Kidney epithelial cell (primary cell): ENCODE data around the gene LARGE1. TPM values are rescaled to one million over a fixed set of nuclear protein-coding genes. Genes with fewer than 3 reads are reported as not detected.

ENCODE experiments used
- DNase-seq: peaks from one replicate; pipeline ENCODE4 v3.0.0-alpha.2; 2010; ENCODE audit warnings: low read depth
- H3K27me3 ChIP-seq: 2 replicates; pipeline ENCODE4 v1.6.0; 2011; ENCODE audit warnings: low read length; ENCODE audit not compliant: control insufficient read depth, insufficient read depth
- H3K36me3 ChIP-seq: 2 replicates; pipeline ENCODE4 v1.5.1; 2011; ENCODE audit warnings: low read length; ENCODE audit not compliant: control insufficient read depth, insufficient read depth
- H3K4me3 ChIP-seq: 2 replicates; pipeline ENCODE4 v1.5.1; 2011; ENCODE audit warnings: low read depth, mild to moderate bottlenecking, control low read depth, low read length
- total RNA-seq: library from RNA; depleted of rRNA; stranded (reverse); fragments of >200 nt; gene quantifications from 2 replicates; pipeline ENCODE4 v1.2.3, GENCODE V29; 2015
- TF ChIP-seq, protein P1 (sequence below): IDR thresholded peaks from 2 replicates; pipeline ENCODE4 v1.5.1; 2011; ENCODE audit warnings: mild to moderate bottlenecking, moderate library complexity, low read length, control low read depth, inconsistent platforms; ENCODE audit not compliant: insufficient read depth, poor library complexity, severe bottlenecking

LARGE1 gene
- total RNA-seq, 1 donor from 2014 or later = 17.8 TPM

GRCh38 chr22:33409079-33409478 is 511.2 kb downstream of the LARGE1 start:
- no peaks in the 10 kb centered on the region for H3K27me3 ChIP-seq
- no peaks in the 10 kb centered on the region for H3K36me3 ChIP-seq
- DNase-seq = no peak
- no peak overlapping the region for H3K4me3 ChIP-seq
- TF ChIP-seq, protein P1, sequence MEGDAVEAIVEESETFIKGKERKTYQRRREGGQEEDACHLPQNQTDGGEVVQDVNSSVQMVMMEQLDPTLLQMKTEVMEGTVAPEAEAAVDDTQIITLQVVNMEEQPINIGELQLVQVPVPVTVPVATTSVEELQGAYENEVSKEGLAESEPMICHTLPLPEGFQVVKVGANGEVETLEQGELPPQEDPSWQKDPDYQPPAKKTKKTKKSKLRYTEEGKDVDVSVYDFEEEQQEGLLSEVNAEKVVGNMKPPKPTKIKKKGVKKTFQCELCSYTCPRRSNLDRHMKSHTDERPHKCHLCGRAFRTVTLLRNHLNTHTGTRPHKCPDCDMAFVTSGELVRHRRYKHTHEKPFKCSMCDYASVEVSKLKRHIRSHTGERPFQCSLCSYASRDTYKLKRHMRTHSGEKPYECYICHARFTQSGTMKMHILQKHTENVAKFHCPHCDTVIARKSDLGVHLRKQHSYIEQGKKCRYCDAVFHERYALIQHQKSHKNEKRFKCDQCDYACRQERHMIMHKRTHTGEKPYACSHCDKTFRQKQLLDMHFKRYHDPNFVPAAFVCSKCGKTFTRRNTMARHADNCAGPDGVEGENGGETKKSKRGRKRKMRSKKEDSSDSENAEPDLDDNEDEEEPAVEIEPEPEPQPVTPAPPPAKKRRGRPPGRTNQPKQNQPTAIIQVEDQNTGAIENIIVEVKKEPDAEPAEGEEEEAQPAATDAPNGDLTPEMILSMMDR = no peak

- H3K36me3 ChIP-seq = no peaks in the 10 kb centered on the region
- no peaks in the 10 kb centered on the region for H3K27me3 ChIP-seq
- no peak overlapping the region for H3K4me3 ChIP-seq
- peak; percentile 63 for DNase-seq
- TF ChIP-seq, protein P1 = no peak
Measured at GRCh38 chr22:33405194-33405593, 515.1 kb downstream of the LARGE1 start.

GRCh38 chr22:33404723-33405122 is 515.6 kb downstream of the LARGE1 start:
- Histone ChIP-seq H3K27me3 (no peaks in the 10 kb centered on the region), H3K4me3 (no peak overlapping the region), H3K36me3 (no peaks in the 10 kb centered on the region)
- no peak for DNase-seq
- TF ChIP-seq, protein P1 = no peak

DNA sequence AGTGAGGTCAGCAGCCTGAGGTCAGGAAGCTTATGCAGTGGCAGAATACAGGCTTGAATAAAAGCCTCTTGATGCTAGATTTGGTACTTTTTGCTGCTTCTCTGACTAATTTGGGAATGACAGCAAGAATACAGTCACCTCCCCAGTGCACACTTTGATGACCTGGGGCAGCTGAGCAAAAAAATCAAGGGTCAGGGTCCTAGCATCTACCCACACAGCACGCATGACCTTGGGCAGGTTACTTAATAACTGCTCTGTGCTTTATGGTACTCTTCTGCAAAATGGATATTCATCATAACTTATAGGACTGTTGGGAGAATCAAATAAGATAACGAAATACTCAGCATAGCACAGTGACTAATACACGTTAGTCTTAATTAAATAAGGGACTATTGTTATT is 518.0 kb downstream of the LARGE1 start:
- Histone ChIP-seq H3K27me3 (no peaks in the 10 kb centered on the region), H3K36me3 (no peaks in the 10 kb centered on the region), H3K4me3 (no peak overlapping the region)
- DNase-seq = no peak
- TF ChIP-seq, protein P1 = no peak

DNA sequence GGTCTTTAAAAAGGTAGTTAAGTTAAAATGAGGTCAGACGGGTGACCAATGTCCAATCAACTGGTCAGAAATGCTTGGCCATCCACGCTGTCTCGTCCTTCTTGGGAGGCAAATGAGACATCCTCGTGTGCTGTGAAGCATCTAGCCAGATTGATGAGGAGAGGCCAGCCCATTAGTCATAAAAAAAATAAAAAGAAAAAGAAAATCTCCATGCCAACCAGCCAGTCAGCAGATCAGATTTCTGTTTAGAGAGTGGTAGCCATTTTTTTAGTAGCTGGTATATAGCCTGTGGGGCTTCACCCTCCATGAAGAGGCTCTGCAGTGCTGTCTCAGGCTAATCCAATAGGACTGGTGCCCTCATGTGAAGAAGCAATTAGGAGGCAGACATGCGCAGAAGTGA is 519.0 kb downstream of the LARGE1 start:
- Histone ChIP-seq H3K4me3 (no peak overlapping the region), H3K36me3 (no peaks in the 10 kb centered on the region), H3K27me3 (no peaks in the 10 kb centered on the region)
- TF ChIP-seq, protein P1 = no peak
- DNase-seq = peak; percentile 72

- DNase-seq = no peak
- H3K27me3 ChIP-seq = no peaks in the 10 kb centered on the region
Measured at GRCh38 chr22:33400891-33401290, 519.4 kb downstream of the LARGE1 start.

More at GRCh38 chr22:33400891-33401290, 519.4 kb downstream of the LARGE1 start:
- Histone ChIP-seq H3K36me3 (no peaks in the 10 kb centered on the region), H3K4me3 (no peak overlapping the region)
- TF ChIP-seq, protein P1 = peak; percentile 6
